Lower leg skin (tissue), 3 donors: ENCODE results near the gene GRID2.

Source experiments
- POLR2A ChIP-seq, 2 donors: fragments of 450-650 bp; IDR thresholded peaks; one replicate each; pipeline ENCODE4 v1.6.1; 2016 to 2017; ENCODE audit warnings: antibody characterized with exemption in 2 of 2, mild to moderate bottlenecking in 1 of 2, moderate library complexity in 1 of 2
- TF ChIP-seq, protein P1 (sequence below), 3 donors: fragments of 450-650 bp; IDR thresholded peaks; one replicate each; pipeline ENCODE4 v1.5.1; 2016; ENCODE audit warnings: antibody characterized with exemption in 3 of 3, mild to moderate bottlenecking in 3 of 3, moderate library complexity in 2 of 3

DNA sequence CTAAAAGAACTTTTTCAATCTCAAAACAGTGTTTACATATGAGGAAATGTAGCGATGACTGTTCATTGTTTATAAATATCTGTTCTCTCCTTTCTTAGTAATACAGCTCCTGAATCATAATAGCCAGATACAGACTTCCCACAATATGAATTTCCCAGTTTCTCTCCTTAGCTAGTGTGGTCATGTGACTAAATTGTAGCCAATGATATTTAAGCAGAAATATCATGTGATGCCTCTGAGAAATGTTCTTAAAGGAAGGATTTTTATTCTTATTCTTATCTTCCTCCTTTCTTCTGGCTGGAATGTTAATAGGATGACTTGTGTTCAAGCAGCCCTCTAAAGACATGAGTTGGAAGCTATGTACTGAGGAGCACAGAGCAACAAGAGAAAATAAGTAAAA, 1141.1 kb downstream of the GRID2 start:
- TF ChIP-seq, protein P1, sequence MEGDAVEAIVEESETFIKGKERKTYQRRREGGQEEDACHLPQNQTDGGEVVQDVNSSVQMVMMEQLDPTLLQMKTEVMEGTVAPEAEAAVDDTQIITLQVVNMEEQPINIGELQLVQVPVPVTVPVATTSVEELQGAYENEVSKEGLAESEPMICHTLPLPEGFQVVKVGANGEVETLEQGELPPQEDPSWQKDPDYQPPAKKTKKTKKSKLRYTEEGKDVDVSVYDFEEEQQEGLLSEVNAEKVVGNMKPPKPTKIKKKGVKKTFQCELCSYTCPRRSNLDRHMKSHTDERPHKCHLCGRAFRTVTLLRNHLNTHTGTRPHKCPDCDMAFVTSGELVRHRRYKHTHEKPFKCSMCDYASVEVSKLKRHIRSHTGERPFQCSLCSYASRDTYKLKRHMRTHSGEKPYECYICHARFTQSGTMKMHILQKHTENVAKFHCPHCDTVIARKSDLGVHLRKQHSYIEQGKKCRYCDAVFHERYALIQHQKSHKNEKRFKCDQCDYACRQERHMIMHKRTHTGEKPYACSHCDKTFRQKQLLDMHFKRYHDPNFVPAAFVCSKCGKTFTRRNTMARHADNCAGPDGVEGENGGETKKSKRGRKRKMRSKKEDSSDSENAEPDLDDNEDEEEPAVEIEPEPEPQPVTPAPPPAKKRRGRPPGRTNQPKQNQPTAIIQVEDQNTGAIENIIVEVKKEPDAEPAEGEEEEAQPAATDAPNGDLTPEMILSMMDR (IDR thresholded peaks at IDR 0.05): no peak
- no peak for TF ChIP-seq POLR2A (IDR thresholded peaks at IDR 0.05)
